Measurements from ENCODE around the gene RAD51B.

GRCh38 chr14:68506645-68507419 is 687.3 kb downstream of the RAD51B start:
- TF ChIP-seq CTCF (optimal IDR thresholded peaks at IDR 0.05 in 1 of 3, IDR thresholded peaks at IDR 0.05 in 1 of 3, conservative IDR thresholded peaks at IDR 0.05 in 1 of 3; ENCODE audit: extremely low read depth in 1 of 3, insufficient read depth in 2 of 3, low read length in 3 of 3), result no peak
- no peak for TF ChIP-seq EZH2 (IDR thresholded peaks at IDR 0.05; ENCODE audit: low read length)

Measured in keratinocyte (primary cell).